GM12874 (cell line): ENCODE data around the gene HRH1.

ENCODE experiments used
- CTCF ChIP-seq: IDR thresholded peaks from 2 replicates; pipeline ENCODE4 v1.5.1; 2011; ENCODE audit warnings: low read depth, mild to moderate bottlenecking, control low read depth, low read length, moderate library complexity; ENCODE audit not compliant: insufficient read depth

Gene HRH1

GRCh38 chr3:11250902-11251806 is 96.9 kb downstream of the HRH1 start:
- TF ChIP-seq CTCF, result no peak

GRCh38 chr3:11251807-11252176 is 97.5 kb downstream of the HRH1 start:
- TF ChIP-seq CTCF, result no peak

GRCh38 chr3:11254876-11255275 is 100.6 kb downstream of the HRH1 start:
- no peak for TF ChIP-seq CTCF

- no peak for TF ChIP-seq CTCF
Measured at GRCh38 chr3:11258958-11259357, 104.7 kb downstream of the HRH1 start.

- TF ChIP-seq CTCF, result no peak
Measured at GRCh38 chr3:11260460-11260859, 106.2 kb downstream of the HRH1 start.

- no peak for TF ChIP-seq CTCF
Measured at GRCh38 chr3:11269007-11269406, 114.7 kb downstream of the HRH1 start.

- no peak for TF ChIP-seq CTCF
Measured at GRCh38 chr3:11271986-11272904, 118.0 kb downstream of the HRH1 start, which contains the start of gene ATG7. ATG7 (plus strand) TSS chr3:11272397; CDS start chr3:11298696, 26,299 bp downstream.
